ENCODE measurements around the gene RASSF5. TPM values are rescaled to one million over a fixed set of nuclear protein-coding genes. Genes with fewer than 3 reads are reported as not detected.

The RASSF5 gene
- polyA plus RNA-seq, 1 donor (not counting 4 experiments of a cell fraction or from before 2014, with no cell fraction given) = 2.4 TPM

GRCh38 chr1:206477110-206477509, 30.2 kb upstream of the RASSF5 start:
- Histone ChIP-seq H3K9me3 (ENCODE audit: control insufficient read depth, low read depth, low read length) (no peaks in the 10 kb centered on the region), H3K9me1 (ENCODE audit: control insufficient read depth, extremely low read depth, insufficient read depth, low read length) (no peaks in the 10 kb centered on the region), H3K4me3 (ENCODE audit: control insufficient read depth in 2 of 3, extremely low read depth in 1 of 3, insufficient read depth in 2 of 3, low read depth in 1 of 3, low read length in 3 of 3) (no peak overlapping the region), H3K27ac (ENCODE audit: control insufficient read depth, insufficient read depth, low read length) (no peak overlapping the region), H2AFZ (ENCODE audit: control insufficient read depth, low read length) (no peak overlapping the region), H3K4me2 (ENCODE audit: control insufficient read depth, extremely low read depth, insufficient read depth, low read depth, low read length) (no peak overlapping the region), H4K20me1 (ENCODE audit: control insufficient read depth, extremely low read depth, insufficient read depth, low read length) (no peaks in the 10 kb centered on the region), H3K36me3 (ENCODE audit: control insufficient read depth in 2 of 2, extremely low read depth in 1 of 2, insufficient read depth in 2 of 2, low read length in 2 of 2) (peaks cover 3 to 23% of the 10 kb centered on the region in 2 experiments), H3K9ac (ENCODE audit: control insufficient read depth, extremely low read depth, insufficient read depth, low read length) (no peak overlapping the region), H3K4me1 (ENCODE audit: control insufficient read depth, extremely low read depth, insufficient read depth, low read length) (peaks cover 12% of the 10 kb centered on the region), H3K79me2 (ENCODE audit: control insufficient read depth, insufficient read depth, low read length) (no peaks in the 10 kb centered on the region), H3K27me3 (ENCODE audit: control insufficient read depth, extremely low read depth, insufficient read depth, low read length) (no peaks in the 10 kb centered on the region)
- FAIRE-seq (no peak), DNase-seq (ENCODE audit: low read depth, low spot score) (no peak)
- TF ChIP-seq EZH2 (IDR thresholded peaks at IDR 0.05; ENCODE audit: low read length) = no peak
- no peak for TF ChIP-seq CTCF (optimal IDR thresholded peaks at IDR 0.05 in 1 of 3, IDR thresholded peaks at IDR 0.05 in 1 of 3, conservative IDR thresholded peaks at IDR 0.05 in 1 of 3; ENCODE audit: extremely low read depth in 1 of 3, insufficient read depth in 2 of 3, low read length in 3 of 3)
- dilution Hi-C loops (cut with MboI; ENCODE audit: extremely low pct_ligation_motif_present, low sequenced_read_pairs) = no loop called here

GRCh38 chr1:206477581-206478380, 29.6 kb upstream of the RASSF5 start:
- Histone ChIP-seq H3K4me2 (ENCODE audit: control insufficient read depth, extremely low read depth, insufficient read depth, low read depth, low read length) (no peak overlapping the region), H3K9ac (ENCODE audit: control insufficient read depth, extremely low read depth, insufficient read depth, low read length) (no peak overlapping the region), H3K4me3 (ENCODE audit: control insufficient read depth in 2 of 3, extremely low read depth in 1 of 3, insufficient read depth in 2 of 3, low read depth in 1 of 3, low read length in 3 of 3) (no peak overlapping the region), H3K36me3 (ENCODE audit: control insufficient read depth in 2 of 2, extremely low read depth in 1 of 2, insufficient read depth in 2 of 2, low read length in 2 of 2) (peaks cover 3 to 23% of the 10 kb centered on the region in 2 experiments), H2AFZ (ENCODE audit: control insufficient read depth, low read length) (no peak overlapping the region), H3K9me1 (ENCODE audit: control insufficient read depth, extremely low read depth, insufficient read depth, low read length) (no peaks in the 10 kb centered on the region), H3K27ac (ENCODE audit: control insufficient read depth, insufficient read depth, low read length) (no peak overlapping the region), H3K9me3 (ENCODE audit: control insufficient read depth, low read depth, low read length) (no peaks in the 10 kb centered on the region), H3K27me3 (ENCODE audit: control insufficient read depth, extremely low read depth, insufficient read depth, low read length) (no peaks in the 10 kb centered on the region), H3K79me2 (ENCODE audit: control insufficient read depth, insufficient read depth, low read length) (no peaks in the 10 kb centered on the region), H4K20me1 (ENCODE audit: control insufficient read depth, extremely low read depth, insufficient read depth, low read length) (no peaks in the 10 kb centered on the region), H3K4me1 (ENCODE audit: control insufficient read depth, extremely low read depth, insufficient read depth, low read length) (peaks cover 19% of the 10 kb centered on the region)
- FAIRE-seq (no peak), DNase-seq (ENCODE audit: low read depth, low spot score) (no peak)
- TF ChIP-seq CTCF (optimal IDR thresholded peaks at IDR 0.05 in 1 of 3, IDR thresholded peaks at IDR 0.05 in 1 of 3, conservative IDR thresholded peaks at IDR 0.05 in 1 of 3; ENCODE audit: extremely low read depth in 1 of 3, insufficient read depth in 2 of 3, low read length in 3 of 3) (no peak), EZH2 (IDR thresholded peaks at IDR 0.05; ENCODE audit: low read length) (no peak)
- dilution Hi-C loops (cut with MboI; ENCODE audit: extremely low pct_ligation_motif_present, low sequenced_read_pairs) = no loop called here

Data from keratinocyte (primary cell).